Measurements from ENCODE around the gene CA6.
"Not testable (repeated sequence)": the region's sequence is repeated elsewhere in the genome, so short reads cannot be mapped to it uniquely, and the experiment has no call there.

The CA6 gene

GRCh38 chr1:8969937-8970336 is 24.3 kb downstream of the CA6 start:
- no peak for DNase-seq (ENCODE audit: low read depth)

GRCh38 chr1:8970870-8971337 is 25.2 kb downstream of the CA6 start:
- no peak for DNase-seq (ENCODE audit: low read depth)

GRCh38 chr1:8974551-8974950 is 28.9 kb downstream of the CA6 start:
- DNase-seq (ENCODE audit: low read depth), result no peak

GRCh38 chr1:8976338-8976737 is 30.7 kb downstream of the CA6 start:
- DNase-seq (ENCODE audit: low read depth), result no peak

GRCh38 chr1:8976896-8977450 is 31.3 kb downstream of the CA6 start:
- DNase-seq (ENCODE audit: low read depth), result no peak

GRCh38 chr1:8980656-8981055 is 35.0 kb downstream of the CA6 start:
- DNase-seq (ENCODE audit: low read depth), result no peak

- no peak for DNase-seq (ENCODE audit: low read depth)
Observed at GRCh38 chr1:8981169-8981568, 35.5 kb downstream of the CA6 start.

GRCh38 chr1:8984203-8984602 is 38.5 kb downstream of the CA6 start:
- DNase-seq (ENCODE audit: low read depth), result no peak

- DNase-seq (ENCODE audit: low read depth), result no peak
Observed at GRCh38 chr1:8984990-8985389, 39.3 kb downstream of the CA6 start.

- DNase-seq (ENCODE audit: low read depth), result no peak
Observed at GRCh38 chr1:8985915-8986813, 40.5 kb downstream of the CA6 start.

- no peak for DNase-seq (ENCODE audit: low read depth)
Observed at GRCh38 chr1:8986814-8987190, 41.1 kb downstream of the CA6 start.

GRCh38 chr1:8987881-8988617 is 42.4 kb downstream of the CA6 start:
- DNase-seq (ENCODE audit: low read depth), result peak; percentile 61

GRCh38 chr1:8988618-8988967 is 42.9 kb downstream of the CA6 start:
- no peak for DNase-seq (ENCODE audit: low read depth)

GRCh38 chr1:8989061-8989460 is 43.4 kb downstream of the CA6 start:
- no peak for DNase-seq (ENCODE audit: low read depth)

- DNase-seq (ENCODE audit: low read depth), result no peak
Observed at GRCh38 chr1:8989821-8990220, 44.2 kb downstream of the CA6 start.

GRCh38 chr1:8992936-8993687 is 47.4 kb downstream of the CA6 start:
- DNase-seq (ENCODE audit: low read depth), result no peak

GRCh38 chr1:8993962-8994675 is 48.5 kb downstream of the CA6 start:
- DNase-seq (ENCODE audit: low read depth), result not testable (repeated sequence)

GRCh38 chr1:9001534-9002214 is 56.0 kb downstream of the CA6 start:
- DNase-seq (ENCODE audit: low read depth), result not testable (repeated sequence)

- not testable (repeated sequence) for DNase-seq (ENCODE audit: low read depth)
Observed at GRCh38 chr1:9002215-9002560, 56.5 kb downstream of the CA6 start.

GRCh38 chr1:9004031-9004699 is 58.5 kb downstream of the CA6 start:
- DNase-seq (ENCODE audit: low read depth), result no peak
